IMR-90 (cell line): ENCODE data around the gene OR4D11. TPM values are rescaled to one million over a fixed set of nuclear protein-coding genes. Genes with fewer than 3 reads are reported as not detected.

Source experiments
- ATAC-seq: fragments of 200-7000 bp; cut with Tn5 transposase; 2 replicates; pipeline ENCODE4 v1.9.1; 2020; ENCODE audit warnings: low read depth, mild to moderate bottlenecking, moderate library complexity
- BruUV-seq: library from RNA; stranded (reverse); fragments of 400-500 nt; replicated peaks from 2 replicates; lab custom pipeline; 2021; lab: Mats Ljungman, UMichigan
- CTCF ChIA-PET: fragments of 300-600 bp; formaldehyde crosslinking; extraction: SDS; loops from one replicate; lab custom pipeline; 2021; ENCODE audit warnings: antibody characterized with exemption; lab: Yijun Ruan, JAX
- POLR2A ChIA-PET: fragments of 300-600 bp; sonication (Branson Sonifier 250); formaldehyde crosslinking; loops from one replicate; lab custom pipeline; 2022; ENCODE audit warnings: antibody characterized with exemption; ENCODE audit not compliant: unreplicated experiment; lab: Charles Lee
- DNase-seq: peaks from one replicate; pipeline ENCODE4 v3.0.0; 2013
- H2AFZ ChIP-seq: replicated peaks from 2 replicates; pipeline ENCODE3; 2013; ENCODE audit warnings: low read length, mild to moderate bottlenecking; ENCODE audit not compliant: poor library complexity
- H2AK5ac ChIP-seq: 2 replicates; pipeline ENCODE4 v1.6.1; 2013; ENCODE audit warnings: low read depth, low read length, inconsistent platforms
- H2AK9ac ChIP-seq: replicated peaks from 2 replicates; pipeline ENCODE3; 2013; ENCODE audit warnings: mild to moderate bottlenecking, low read depth, low read length, moderate library complexity; ENCODE audit not compliant: poor library complexity
- H2BK120ac ChIP-seq: 2 replicates; pipeline ENCODE4 v1.6.1; 2013; ENCODE audit warnings: low read depth, low read length, inconsistent platforms
- H2BK15ac ChIP-seq: 3 replicates; pipeline ENCODE4 v1.6.1; 2013; ENCODE audit warnings: low read depth, low read length, inconsistent platforms
- H2BK20ac ChIP-seq: 2 replicates; pipeline ENCODE4 v1.6.1; 2013; ENCODE audit warnings: low read depth, mild to moderate bottlenecking, inconsistent platforms, low read length, moderate library complexity
- H2BK5ac ChIP-seq: 2 replicates; pipeline ENCODE4 v1.6.1; 2013; ENCODE audit warnings: mild to moderate bottlenecking, low read depth, low read length, inconsistent platforms; ENCODE audit not compliant: poor library complexity, severe bottlenecking
- H3K14ac ChIP-seq: replicated peaks from 2 replicates; pipeline ENCODE4 v1.6.1; 2013; ENCODE audit warnings: low read depth, low read length, inconsistent platforms
- H3K18ac ChIP-seq: 2 replicates; pipeline ENCODE4 v1.6.1; 2013; ENCODE audit warnings: low read depth, low read length, control low read depth
- H3K23ac ChIP-seq: 2 replicates; pipeline ENCODE4 v1.6.1; 2013; ENCODE audit warnings: low read depth, low read length, inconsistent platforms
- H3K27ac ChIP-seq: 2 replicates; pipeline ENCODE4 v1.5.1; 2013; ENCODE audit warnings: mild to moderate bottlenecking, control low read depth, low read length; ENCODE audit not compliant: insufficient read depth
- H3K27me3 ChIP-seq: 2 replicates; pipeline ENCODE4 v1.6.1; 2013; ENCODE audit warnings: low read length; ENCODE audit not compliant: control insufficient read depth, insufficient read depth
- H3K36me3 ChIP-seq: 2 replicates; pipeline ENCODE4 v1.6.1; 2013; ENCODE audit warnings: low read length, mixed read lengths; ENCODE audit not compliant: control insufficient read depth, insufficient read depth
- H3K4ac ChIP-seq: 2 replicates; pipeline ENCODE4 v1.6.1; 2013; ENCODE audit warnings: low read depth, low read length, inconsistent platforms
- H3K4me1 ChIP-seq: 2 replicates; pipeline ENCODE4 v1.6.1; 2013; ENCODE audit warnings: low read length, mixed read lengths; ENCODE audit not compliant: control insufficient read depth, insufficient read depth
- H3K4me2 ChIP-seq: 2 replicates; pipeline ENCODE4 v1.6.1; 2013; ENCODE audit warnings: low read depth, mild to moderate bottlenecking, control low read depth, low read length, moderate library complexity
- H3K4me3 ChIP-seq: 2 replicates; pipeline ENCODE4 v1.5.1; 2013; ENCODE audit warnings: low read depth, mild to moderate bottlenecking, control low read depth, low read length, moderate library complexity; ENCODE audit not compliant: insufficient read depth
- H3K56ac ChIP-seq: 2 replicates; pipeline ENCODE4 v1.6.1; 2013; ENCODE audit warnings: low read length, inconsistent platforms; ENCODE audit not compliant: insufficient read depth; ENCODE audit errors: extremely low read depth
- H3K79me1 ChIP-seq, 2 experiments: 2 replicates each; pipeline ENCODE4 v1.6.1; 2013; ENCODE audit warnings: low read length in 2 of 2, inconsistent platforms in 1 of 2, low read depth in 1 of 2
- H3K9ac ChIP-seq: 2 replicates; pipeline ENCODE4 v1.6.1; 2013; ENCODE audit warnings: low read depth, low read length, control low read depth
- H3K9me1 ChIP-seq: 2 replicates; pipeline ENCODE4 v1.6.1; 2013; ENCODE audit warnings: low read length, inconsistent platforms; ENCODE audit not compliant: insufficient read depth
- H3K9me3 ChIP-seq: 2 replicates; pipeline ENCODE4 v1.6.1; 2013; ENCODE audit warnings: low read length; ENCODE audit not compliant: control insufficient read depth, insufficient read depth
- H4K20me1 ChIP-seq: 2 replicates; pipeline ENCODE4 v1.6.1; 2013; ENCODE audit warnings: low read length, inconsistent platforms; ENCODE audit not compliant: insufficient read depth
- H4K5ac ChIP-seq: 2 replicates; pipeline ENCODE4 v1.6.1; 2013; ENCODE audit warnings: mild to moderate bottlenecking, low read depth, low read length, control low read depth
- H4K8ac ChIP-seq, 2 experiments: 2 replicates each; pipeline ENCODE4 v1.6.1; 2013; ENCODE audit warnings: low read depth in 2 of 2, low read length in 2 of 2, control low read depth in 1 of 2, inconsistent platforms in 1 of 2
- H4K91ac ChIP-seq: 2 replicates; pipeline ENCODE4 v1.6.1; 2013; ENCODE audit warnings: low read depth, low read length, inconsistent platforms; ENCODE audit not compliant: insufficient read depth
- CEBPB ChIP-seq: IDR thresholded peaks from 2 replicates; pipeline ENCODE4 v1.6.1; 2012; ENCODE audit warnings: low read depth, low read length, improper control_type of control experiment
- CHD1 ChIP-seq: IDR thresholded peaks from 2 replicates; pipeline ENCODE4 v1.6.1; 2012; ENCODE audit warnings: low read depth, low read length, improper control_type of control experiment
- CTCF ChIP-seq: conservative IDR thresholded peaks from 2 replicates; pipeline ENCODE4 v1.5.1; 2012; ENCODE audit warnings: mild to moderate bottlenecking, low read depth, low read length, improper control_type of control experiment
- FOS ChIP-seq: fragments of 150-350 bp; IDR thresholded peaks from 2 replicates; pipeline ENCODE4 v1.6.1; 2016; ENCODE audit warnings: low read depth, low read length
- MAFK ChIP-seq: IDR thresholded peaks from 2 replicates; pipeline ENCODE4 v1.6.1; 2012; ENCODE audit warnings: low read depth, low read length, improper control_type of control experiment
- MXI1 ChIP-seq: IDR thresholded peaks from 2 replicates; pipeline ENCODE4 v1.6.1; 2012; ENCODE audit warnings: low read depth, mild to moderate bottlenecking, low read length, moderate library complexity, borderline replicate concordance
- RAD21 ChIP-seq: IDR thresholded peaks from 2 replicates; pipeline ENCODE4 v1.6.1; 2012; ENCODE audit warnings: low read length, improper control_type of control experiment
- RCOR1 ChIP-seq: IDR thresholded peaks from 2 replicates; pipeline ENCODE4 v1.6.1; 2012; ENCODE audit warnings: mild to moderate bottlenecking, low read length, improper control_type of control experiment; ENCODE audit not compliant: insufficient replicate concordance
- SMC3 ChIP-seq: fragments of 150-350 bp; IDR thresholded peaks from 2 replicates; pipeline ENCODE4 v1.6.1; 2016; ENCODE audit warnings: low read depth, mild to moderate bottlenecking, antibody characterized with exemption, low read length, moderate library complexity
- WGBS, 2 experiments: methylation state at CpG; one replicate each; pipeline versions ENCODE4 v1.1.5 to v1.1.7; 2013; ENCODE audit warnings: missing lambda C conversion rate in 2 of 2; ENCODE audit not compliant: insufficient read length in 1 of 2; ENCODE audit errors: extremely low coverage in 2 of 2; 5-methylcytosine and 5-hydroxymethylcytosine counted together
- dilution Hi-C: fragments of 300-500 bp; cut with HindIII; formaldehyde crosslinking; loops from one replicate; pipeline ENCODE4 v1.14.3; 2018; ENCODE audit warnings: low sequenced_read_pairs; ENCODE audit not compliant: unreplicated experiment
- in situ Hi-C: fragments of 300-500 bp; cut with MboI; formaldehyde crosslinking; loops from 3 replicates; pipeline ENCODE4 v1.14.3; 2019; ENCODE audit warnings: low sequenced_read_pairs, inconsistent platforms, mixed read lengths
- intact Hi-C: fragments of 100-400 bp; cut with micrococcal nuclease; formaldehyde crosslinking; loops from 2 replicates; pipeline ENCODE4 v1.10.0; 2022
- polyA plus RNA-seq, 3 experiments: library from polyadenylated mRNA; depleted of rRNA; stranded (reverse); fragments of >200 nt; gene quantifications; 2 replicates each; pipeline ENCODE4 v1.2.3, GENCODE V29; 2012; ENCODE audit warnings: low replicate concordance in 1 of 3
- total RNA-seq: library from RNA; depleted of rRNA; stranded (reverse); fragments of >200 nt; gene quantifications from 2 replicates; pipeline ENCODE4 v1.2.3, GENCODE V29; 2012

Gene OR4D11
- total and polyA plus RNA-seq, 2 of the 4 experiments (the other 2 are of a cell fraction), result not detected

GRCh38 chr11:59551659-59552521 lies 48.5 kb downstream of the OR4D11 start:
- dilution Hi-C loops, result no loop called here
- in situ Hi-C loops, result loop anchor here (10.0 to 25.0 kb wide), 2 partner anchors 253 to 965 kb away; partner anchors contain the start of genes LPXN and ZFP91
- Histone ChIP-seq H3K27ac (peak overlapping the region; percentile 23; the same call in 1 of the 2 replicates), H2BK5ac (peak overlapping the region; percentile 83), H3K9me1 (no peaks in the 10 kb centered on the region), H2BK15ac (no peak overlapping the region), H3K9me3 (no peaks in the 10 kb centered on the region), H4K91ac (no peak overlapping the region), H4K20me1 (peaks cover 10% of the 10 kb centered on the region), H4K5ac (peak overlapping the region; percentile 68), H3K4ac (peak overlapping the region; percentile 2; the same call in 1 of the 2 replicates), H3K23ac (0 out of 2 replicates have a peak overlapping the region, but pooled peaks have one; percentile 13), H3K36me3 (no peaks in the 10 kb centered on the region), H2BK120ac (peak overlapping the region; percentile 7; the same call in 1 of the 2 replicates), H3K4me1 (0 out of 2 replicates have a peak, but pooled peaks cover 3% of the 10 kb centered on the region), H2AFZ (peak overlapping the region; percentile 5), H3K56ac (no peak overlapping the region), H2BK20ac (no peak overlapping the region), H3K27me3 (no peaks in the 10 kb centered on the region), H2AK9ac (no peak overlapping the region), H3K18ac (peak overlapping the region; percentile 65; the same call in 1 of the 2 replicates), H2AK5ac (no peak overlapping the region), H3K4me2 (peak overlapping the region; percentile 82), H4K8ac (peak overlapping the region in 1 of 2 experiments; percentile 29; a peak in 1 of 4 replicates), H3K14ac (0 out of 2 replicates have a peak overlapping the region, but pooled peaks have one; percentile 14), H3K79me1 (no peaks in the 10 kb centered on the region), H3K9ac (peak overlapping the region; percentile 46), H3K4me3 (peak overlapping the region; percentile 54)
- DNase-seq (peak; percentile 90), ATAC-seq (peak; percentile 18)
- POLR2A ChIA-PET, result interaction anchor here (1.0 kb wide), 1 partner anchor 9 kb away, joined by 3 read pairs; no protein-coding TSS in a partner anchor
- TF ChIP-seq RAD21 (no peak), SMC3 (no peak), RCOR1 (no peak), MAFK (no peak), FOS (peak; percentile 82; the same call in 1 of the 2 replicates), CTCF (no peak), MXI1 (no peak), CEBPB (peak; percentile 79; the same call in 1 of the 2 replicates), CHD1 (no peak; the same call in 1 of the 2 replicates)
- no TSS peak for BruUV-seq
- CTCF ChIA-PET, result no interaction called here
- 10% methylated on average over 2 of the region's 30 CpGs; no CpG with 5 or more reads in 1 of the 2 experiments for WGBS, 2 experiments
- intact Hi-C loops, result loop anchor here (1.0 to 10.0 kb wide), 4 partner anchors 14 to 977 kb away; partner anchors contain the start of genes LPXN, PATL1 and ZFP91
